GM12874 (cell line): ENCODE measurements around the gene DTX1.

Experiments
- CTCF ChIP-seq: IDR thresholded peaks from 2 replicates; pipeline ENCODE4 v1.5.1; 2011; ENCODE audit warnings: low read depth, mild to moderate bottlenecking, control low read depth, low read length, moderate library complexity; ENCODE audit not compliant: insufficient read depth

The DTX1 gene

GRCh38 chr12:113127791-113128199 is 71.3 kb downstream of the DTX1 start:
- no peak for TF ChIP-seq CTCF

- TF ChIP-seq CTCF, result no peak
These were observed 72.5 kb downstream of the DTX1 start for GRCh38 chr12:113128802-113129663.

- no peak for TF ChIP-seq CTCF
These were observed 73.3 kb downstream of the DTX1 start for GRCh38 chr12:113129664-113130456.

DNA sequence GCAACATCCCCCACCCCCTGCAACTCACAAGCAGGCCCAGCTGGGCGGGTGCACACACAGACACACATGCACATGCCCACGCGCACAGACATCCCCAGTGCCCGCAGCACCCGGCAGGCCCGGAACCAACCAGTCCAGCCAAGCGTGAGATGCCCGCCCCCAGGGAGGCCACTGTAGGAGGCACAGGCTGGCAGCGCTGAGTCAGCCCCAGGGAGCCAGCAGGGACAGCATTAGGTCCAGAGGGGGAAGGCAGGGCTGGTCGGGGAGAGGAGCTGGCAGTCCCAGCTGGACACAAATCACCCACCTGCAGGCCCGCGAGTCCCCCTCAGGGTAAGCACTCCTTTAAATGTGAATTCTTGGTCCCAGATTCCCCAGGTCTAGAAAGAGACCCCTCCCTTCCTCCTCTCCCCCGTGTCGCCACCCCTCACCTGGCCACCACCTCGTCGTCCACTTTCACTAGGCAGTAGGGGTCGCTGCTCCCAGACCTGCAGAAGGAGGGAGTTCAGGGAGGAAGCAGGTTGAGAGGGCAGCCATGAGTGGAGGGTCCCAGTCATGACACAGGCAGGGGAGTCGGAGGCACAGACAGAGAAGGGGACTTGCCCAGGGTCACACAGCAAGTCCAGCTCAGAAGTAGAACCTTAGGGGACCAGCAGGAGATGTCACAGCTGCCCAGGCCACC is 74.1 kb downstream of the DTX1 start:
- TF ChIP-seq CTCF, result peak; percentile 43; the same call in 1 of the 2 replicates

DNA sequence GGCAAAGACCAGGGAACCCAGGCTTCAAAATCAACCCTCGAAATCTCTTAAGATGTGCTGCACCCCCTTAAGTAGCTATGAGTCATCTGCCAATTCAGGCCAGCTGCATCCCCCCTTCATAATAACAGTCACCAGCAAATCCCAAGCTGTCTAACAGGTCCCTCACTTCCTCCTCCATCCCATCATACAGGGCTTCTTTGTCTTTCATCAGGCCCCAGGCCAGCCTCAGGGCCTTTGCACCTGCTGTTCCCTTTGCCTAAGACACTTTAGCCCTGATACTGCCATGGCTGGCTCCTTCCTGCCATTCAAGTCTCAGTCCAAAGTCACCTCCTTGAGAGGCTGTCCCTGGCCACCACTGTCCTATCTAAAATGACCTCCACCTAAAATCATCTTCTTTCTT is 75.0 kb downstream of the DTX1 start:
- no peak for TF ChIP-seq CTCF

DNA sequence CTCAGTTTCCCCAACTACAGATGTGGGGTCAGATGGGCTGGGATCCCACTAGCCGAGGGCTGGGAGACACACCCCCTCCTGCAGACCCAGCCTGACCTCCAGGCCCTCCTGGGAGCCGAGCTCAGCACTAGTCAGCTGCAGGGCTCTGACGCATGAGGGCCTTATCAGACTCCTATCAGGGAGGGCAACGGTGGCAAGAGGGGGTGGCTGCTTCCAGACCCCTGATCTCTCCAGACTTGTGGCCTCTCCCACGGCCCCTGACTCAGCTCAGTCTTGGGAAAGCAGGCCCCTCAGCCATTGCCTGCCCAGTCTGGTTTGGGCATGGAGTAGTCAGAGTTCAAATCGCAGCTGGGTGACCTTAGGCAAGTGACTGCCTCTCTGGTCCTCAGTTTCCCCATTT is 76.5 kb downstream of the DTX1 start:
- no peak for TF ChIP-seq CTCF

DNA sequence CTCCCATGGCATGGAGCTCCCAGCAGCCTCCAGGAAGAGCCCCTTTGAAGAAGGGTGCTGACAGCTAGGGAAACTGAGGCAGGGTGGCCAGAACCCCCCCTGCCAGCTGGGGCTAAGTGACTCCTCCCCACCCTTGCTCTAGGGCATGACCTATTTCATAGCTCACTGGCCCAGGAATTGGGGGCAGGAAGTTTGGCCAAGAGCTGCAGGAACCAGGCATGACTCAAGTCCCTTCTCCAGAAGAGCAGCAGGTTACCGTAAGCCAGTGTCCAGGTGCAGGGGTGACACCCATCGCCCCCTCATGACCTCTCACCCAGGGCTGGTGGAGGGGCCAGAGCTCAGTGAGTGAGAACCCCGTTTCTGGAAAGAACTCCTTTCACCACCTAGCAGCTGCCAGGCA is 77.1 kb downstream of the DTX1 start:
- no peak for TF ChIP-seq CTCF
